ENCODE data around the gene POPDC2.

GRCh38 chr3:119641416-119641815 lies 19.0 kb downstream of the POPDC2 start:
- no peak for TF ChIP-seq CTCF (IDR thresholded peaks at IDR 0.05; ENCODE audit: low read length)
- no peak for TF ChIP-seq EZH2 (IDR thresholded peaks at IDR 0.05; ENCODE audit: borderline replicate concordance, low read length)

Measured in OCI-LY1 (cell line).